ENCODE data around the gene ZNF324. TPM values are rescaled to one million over a fixed set of nuclear protein-coding genes. Genes with fewer than 3 reads are reported as not detected.
A peak's percentile ranks its signal among the peaks of the same experiment; 100 is the strongest.

ZNF324 gene
- total RNA-seq, 1 experiment from 2014 or later: 12.7 TPM

- H3K4me2 ChIP-seq (ENCODE audit: insufficient read depth, insufficient read length, low read length): no peak overlapping the region
- H3K9ac ChIP-seq (ENCODE audit: extremely low read depth, insufficient read length, low read length): no peak overlapping the region
- peak overlapping the region; percentile 68 to 70 for H3K4me3 Mint-ChIP-seq
- no peak overlapping the region for H4K8ac ChIP-seq (replicated peaks; ENCODE audit: insufficient read length, low read depth, low read length)
- H3K27me3 ChIP-seq (ENCODE audit: insufficient read depth, low read length): no peaks in the 10 kb centered on the region
- H3K27ac ChIP-seq (ENCODE audit: insufficient read length, low read depth, low read length): no peak overlapping the region
- H4K20me1 ChIP-seq (ENCODE audit: control insufficient read depth, insufficient read depth, insufficient read length): no peaks in the 10 kb centered on the region
- H3T11ph ChIP-seq (ENCODE audit: low read length): no peak overlapping the region
- H3K18ac ChIP-seq (ENCODE audit: insufficient read length, low read depth, low read length): no peak overlapping the region
- H3K79me2 ChIP-seq (ENCODE audit: insufficient read depth, low read length): peaks cover 2% of the 10 kb centered on the region; the same call in 1 of the 2 replicates
- H3K27ac Mint-ChIP-seq: peak overlapping the region; percentile 34 to 95 (median 83); a peak in 4 of 7 replicates
- H2AK5ac ChIP-seq (ENCODE audit: insufficient read length, low read length): no peak overlapping the region
- no peak overlapping the region for H3K4ac ChIP-seq (ENCODE audit: low read depth, low read length)
- H4K91ac ChIP-seq (ENCODE audit: insufficient read length, low read depth, low read length): no peak overlapping the region
- peaks cover 3% of the 10 kb centered on the region for H3K27me3 Mint-ChIP-seq (ENCODE audit: low read depth)
- DNase-seq: no peak
- peaks cover 0 to 3% of the 10 kb centered on the region in 2 experiments; a peak in 1 of 5 replicates for H3K9me3 Mint-ChIP-seq
- H3K4me1 Mint-ChIP-seq: peaks cover 36 to 37% of the 10 kb centered on the region in 2 experiments
- peaks cover 9 to 19% (median 13%) of the 10 kb centered on the region in 3 experiments; a peak in 6 of 7 replicates for H3K36me3 Mint-ChIP-seq (ENCODE audit: insufficient read depth in 1 of 3, low read depth in 3 of 3)
- H3K23me2 ChIP-seq (ENCODE audit: insufficient read length, low read depth, low read length, poor library complexity, severe bottlenecking): peaks cover 23% of the 10 kb centered on the region
- no peaks in the 10 kb centered on the region for H3K79me1 ChIP-seq (ENCODE audit: insufficient read depth, low read depth, low read length, poor library complexity, severe bottlenecking)
- no peak overlapping the region for H3K14ac ChIP-seq (ENCODE audit: insufficient read depth, low read length)
- H4K5ac ChIP-seq (ENCODE audit: insufficient read length, low read depth, low read length): no peak overlapping the region
- H3K56ac ChIP-seq (ENCODE audit: insufficient read length, low read depth, low read length): no peak overlapping the region
- no CpG with 5 or more reads among the region's 25 CpGs for WGBS (ENCODE audit: extremely low coverage, insufficient read length, low lambda C conversion rate)
- no peaks in the 10 kb centered on the region; the same call in 1 of the 2 replicates for H3K4me1 ChIP-seq (ENCODE audit: insufficient read depth, low read length)
- no peak overlapping the region for H2BK12ac ChIP-seq (ENCODE audit: insufficient read length, low read depth, low read length)
- no peak overlapping the region for H2BK15ac ChIP-seq (ENCODE audit: low read depth, low read length)
- no peak overlapping the region for H2AFZ ChIP-seq (ENCODE audit: low read length)
- no peak overlapping the region for H2BK120ac ChIP-seq (ENCODE audit: low read depth, low read length, poor library complexity, severe bottlenecking)
- no peak overlapping the region for H3K23ac ChIP-seq (ENCODE audit: insufficient read length, low read depth, low read length)
- H3K9me3 ChIP-seq (ENCODE audit: control insufficient read depth, low read depth, low read length): no peaks in the 10 kb centered on the region
- H2BK5ac ChIP-seq (ENCODE audit: insufficient read length, low read length): no peak overlapping the region
- H2BK20ac ChIP-seq (ENCODE audit: low read depth, low read length, poor library complexity, severe bottlenecking): no peak overlapping the region
- TF ChIP-seq CTCF (conservative IDR thresholded peaks at IDR 0.05): no peak
These were observed 49.5 kb downstream of the ZNF324 start for GRCh38 chr19:58516246-58516836.

All from H9 (cell line).